GM08714 (cell line): Measurements from ENCODE around the gene RGS4.
"Not testable (repeated sequence)": the region's sequence is repeated elsewhere in the genome, so short reads cannot be mapped to it uniquely, and the experiment has no call there.

Experiments
- H3K4me3 ChIP-seq: fragments of 200-500 bp; sonication (Bioruptor generic); 2 replicates; pipeline ENCODE4 v1.5.1; 2014; ENCODE audit warnings: mild to moderate bottlenecking, low read length, inconsistent platforms
- ZNF274 ChIP-seq: IDR thresholded peaks from 2 replicates; pipeline ENCODE4 v1.6.1; 2012; ENCODE audit warnings: mild to moderate bottlenecking, low read depth, low read length

Gene RGS4

DNA sequence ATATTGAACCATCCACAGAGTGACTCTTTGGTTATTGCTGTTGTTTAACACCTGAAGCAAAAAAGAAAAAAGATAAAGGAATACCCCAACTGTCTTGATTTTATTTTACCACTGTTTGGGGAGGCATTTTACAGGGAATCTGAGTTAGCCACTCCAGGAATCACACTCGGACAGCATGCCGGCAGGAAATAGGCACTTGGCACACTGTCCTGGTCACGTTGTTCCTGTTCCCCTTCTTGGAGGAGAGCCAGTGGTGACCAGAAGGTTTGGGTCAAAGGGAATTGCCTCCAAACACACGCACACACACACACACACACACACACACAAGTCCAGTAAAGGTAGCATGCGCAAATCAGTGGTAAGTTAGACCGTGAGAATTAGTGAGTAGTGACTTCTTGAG, 13.8 kb downstream of the RGS4 start:
- no peak for TF ChIP-seq ZNF274
- H3K4me3 ChIP-seq, result no peak overlapping the region

DNA sequence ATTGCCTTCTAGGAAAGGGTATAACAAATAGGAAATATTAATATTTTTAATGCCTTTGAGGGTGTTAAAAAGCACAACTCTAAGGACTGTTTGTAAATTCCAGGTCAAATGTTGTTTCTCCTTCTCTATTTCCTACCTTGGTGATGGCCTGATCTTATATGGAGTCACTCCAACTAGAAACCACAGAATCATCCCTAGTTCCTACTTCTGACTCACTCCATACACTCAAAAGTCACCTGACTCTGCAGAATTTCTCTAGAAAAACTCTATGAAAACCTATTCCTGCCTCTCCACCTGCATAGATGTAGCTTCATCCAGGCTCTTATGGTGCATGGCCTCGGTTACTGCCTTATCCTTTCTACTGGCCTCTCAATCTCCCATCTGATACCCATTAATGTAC, 14.5 kb downstream of the RGS4 start:
- H3K4me3 ChIP-seq, result no peak overlapping the region
- TF ChIP-seq ZNF274, result no peak

DNA sequence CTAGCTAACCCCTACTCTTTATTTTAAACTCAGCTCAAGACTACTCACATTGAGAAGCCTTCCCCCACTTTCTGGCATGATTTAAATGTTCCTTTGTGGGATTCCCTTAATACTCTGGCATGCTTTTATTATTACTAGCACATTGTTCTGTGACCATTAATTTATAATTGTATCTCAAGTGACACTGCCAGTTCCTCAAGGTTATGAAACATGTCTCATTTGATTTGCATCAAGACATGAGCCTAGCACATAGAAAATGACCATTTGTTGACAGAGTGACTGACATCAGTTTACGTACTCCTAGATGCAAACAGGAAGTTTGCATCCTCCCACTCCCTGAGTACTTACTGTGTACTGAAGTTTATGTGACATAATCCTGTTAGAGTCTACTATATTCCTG, 15.2 kb downstream of the RGS4 start:
- no peak for TF ChIP-seq ZNF274
- no peak overlapping the region for H3K4me3 ChIP-seq

DNA sequence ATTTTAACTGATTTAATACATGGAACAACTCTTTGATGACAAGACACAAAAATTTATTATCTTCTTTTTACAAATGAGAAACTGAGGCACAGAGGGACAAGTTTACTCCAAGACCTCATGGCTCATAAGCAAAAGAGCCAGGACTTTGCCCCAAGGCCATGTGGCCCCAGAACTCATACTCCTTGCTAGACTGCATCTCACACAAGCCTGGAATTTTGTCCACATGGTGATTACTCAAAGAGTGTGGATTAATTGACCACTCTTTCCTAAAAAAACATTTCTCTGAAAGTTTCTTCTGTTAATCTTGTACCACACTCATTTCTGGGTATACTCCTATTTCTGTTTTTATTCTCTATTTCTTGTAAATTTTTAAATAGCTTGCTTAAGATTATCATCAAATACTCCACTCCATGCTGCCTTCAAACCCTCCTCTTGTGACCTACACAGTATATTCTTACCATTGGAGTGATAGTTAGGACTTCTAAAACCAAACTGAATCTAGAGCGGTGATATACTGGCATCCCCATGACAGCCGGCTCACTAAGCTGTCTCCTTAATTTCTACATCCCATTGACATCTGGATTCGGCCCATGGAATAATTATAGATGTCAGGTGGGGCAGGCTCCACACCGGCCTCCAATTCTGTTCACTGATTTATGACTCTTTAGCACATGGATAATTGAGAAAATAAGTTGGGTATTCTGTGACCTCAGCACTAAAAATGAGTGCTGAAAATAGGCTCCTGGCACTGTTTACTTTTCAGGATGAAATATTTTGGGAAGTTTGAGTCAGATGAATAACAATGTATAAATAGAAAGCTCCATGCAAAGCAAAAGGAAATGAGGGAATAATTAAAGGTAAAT, 16.1 kb downstream of the RGS4 start:
- no peak for TF ChIP-seq ZNF274
- H3K4me3 ChIP-seq, result no peak overlapping the region

DNA sequence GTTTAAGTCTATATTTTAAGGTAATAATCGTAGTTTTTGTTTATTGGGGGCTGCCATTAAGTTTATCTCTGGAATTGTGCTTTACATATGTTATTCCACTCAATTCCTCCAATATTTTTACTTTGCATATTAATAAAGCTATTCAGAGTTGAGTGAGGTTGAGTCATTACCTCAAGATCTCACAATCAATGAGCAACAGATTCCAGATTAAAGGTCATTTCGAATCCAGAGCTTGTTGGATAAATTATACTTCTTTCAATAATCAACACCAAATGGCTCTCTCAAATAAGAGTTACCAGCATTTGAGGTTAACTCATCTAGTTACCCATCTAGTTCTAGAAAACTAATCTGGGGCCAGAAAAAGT, 16.7 kb downstream of the RGS4 start:
- no peak for TF ChIP-seq ZNF274
- H3K4me3 ChIP-seq, result no peak overlapping the region

DNA sequence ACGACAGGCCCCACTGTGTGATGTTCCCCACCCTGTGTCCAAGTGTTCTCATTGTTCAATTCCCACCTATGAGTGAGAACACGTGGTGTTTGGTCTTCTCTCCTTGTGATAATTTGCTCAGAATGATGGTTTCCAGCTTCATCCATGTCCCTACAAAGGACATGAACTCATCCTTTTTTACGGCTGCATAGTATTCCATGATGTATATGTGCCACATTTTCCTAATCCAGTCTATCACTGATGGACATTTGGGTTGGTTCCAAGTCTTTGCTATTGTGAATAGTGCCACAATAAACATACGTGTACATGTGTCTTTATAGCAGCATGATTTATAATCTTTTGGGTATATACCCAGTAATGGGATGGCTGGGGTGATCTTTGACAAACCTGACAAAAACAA, 20.0 kb downstream of the RGS4 start:
- H3K4me3 ChIP-seq, result not testable (repeated sequence)

DNA sequence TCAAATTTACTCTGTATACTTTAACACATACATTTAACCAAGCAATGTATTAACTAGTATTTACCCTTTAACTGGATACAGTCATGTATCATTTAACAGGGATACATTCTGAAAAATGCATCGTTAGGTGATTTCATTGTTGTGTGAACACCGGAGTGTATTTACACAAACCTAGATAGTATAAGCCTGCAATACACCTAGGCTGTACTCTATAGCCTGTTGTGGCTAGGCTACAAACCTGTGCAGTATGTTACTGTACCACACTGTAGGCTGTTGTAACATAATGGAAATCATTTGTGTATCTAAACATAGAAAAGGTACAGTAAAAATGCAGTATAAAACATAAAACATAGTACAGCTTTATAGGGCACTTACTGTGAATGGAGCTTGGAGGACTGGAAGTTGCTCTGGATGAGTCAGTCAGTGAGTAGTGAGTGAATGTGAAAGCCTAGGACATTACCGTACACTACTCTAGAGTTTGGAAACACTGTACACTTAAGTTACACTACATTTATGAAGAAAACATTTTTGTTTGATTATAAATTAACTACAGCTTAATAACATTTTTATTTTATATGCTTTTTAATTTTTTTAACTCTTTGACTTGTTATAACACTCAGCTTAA, 21.3 kb downstream of the RGS4 start:
- TF ChIP-seq ZNF274, result no peak
- no peak overlapping the region for H3K4me3 ChIP-seq

DNA sequence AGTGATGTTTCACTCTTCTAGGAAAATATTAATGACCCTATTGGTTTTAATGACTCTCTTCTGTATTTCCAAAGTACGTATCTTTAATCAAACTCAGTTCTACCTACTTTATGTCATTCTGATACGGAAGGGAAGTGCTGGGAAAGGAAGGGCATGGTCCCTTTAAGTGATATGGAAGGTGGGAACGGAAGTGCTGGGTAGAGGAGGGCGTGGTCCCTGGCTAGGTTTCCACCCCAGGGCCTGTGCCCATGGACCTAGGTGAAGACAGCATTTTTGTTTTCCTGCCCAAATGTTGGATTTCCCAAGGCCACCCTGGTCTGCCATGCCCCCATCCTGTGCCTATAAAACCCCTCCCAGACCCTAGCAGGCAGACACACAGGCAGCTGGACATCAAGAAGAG, 24.0 kb downstream of the RGS4 start:
- no peak overlapping the region for H3K4me3 ChIP-seq
- TF ChIP-seq ZNF274, result no peak

DNA sequence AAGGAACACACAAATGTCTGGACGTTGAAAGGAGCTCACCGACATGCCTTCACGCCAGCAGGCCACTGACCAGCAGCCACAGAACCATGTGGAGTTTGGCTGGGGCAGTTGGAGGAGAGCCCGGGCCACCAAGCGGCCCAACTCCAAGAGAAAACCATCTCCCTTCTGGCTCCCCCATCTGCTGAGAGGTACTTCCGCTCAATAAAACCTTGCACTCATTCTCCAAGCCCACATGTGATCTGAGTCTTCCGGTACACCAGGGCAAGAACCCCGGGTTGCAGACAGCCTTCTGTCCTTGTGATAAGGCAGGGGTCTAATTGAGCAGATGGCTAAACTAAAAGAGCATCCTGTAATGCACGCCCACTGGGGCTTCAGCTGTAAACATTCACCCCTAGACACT, 24.4 kb downstream of the RGS4 start:
- H3K4me3 ChIP-seq, result no peak overlapping the region
- TF ChIP-seq ZNF274, result no peak

DNA sequence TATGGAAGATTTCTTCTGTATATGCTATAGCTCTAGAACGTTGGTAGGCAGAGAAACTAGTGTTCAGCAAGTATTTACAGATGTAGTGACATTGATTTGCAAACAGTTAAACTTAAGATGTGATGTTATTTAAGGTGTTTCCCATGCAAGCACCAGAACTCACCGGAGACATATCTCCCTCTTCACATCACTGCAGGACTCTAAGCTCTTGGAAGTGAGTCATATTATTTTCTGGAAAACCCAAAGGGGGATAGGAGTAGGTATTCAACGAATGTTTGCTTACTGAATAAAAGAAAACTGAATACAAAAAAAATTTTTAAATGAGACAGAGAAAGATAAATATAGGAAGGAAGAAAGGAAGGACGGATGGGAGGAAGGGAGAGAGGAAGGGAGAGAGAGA, 25.0 kb downstream of the RGS4 start:
- H3K4me3 ChIP-seq, result no peak overlapping the region
- no peak for TF ChIP-seq ZNF274

DNA sequence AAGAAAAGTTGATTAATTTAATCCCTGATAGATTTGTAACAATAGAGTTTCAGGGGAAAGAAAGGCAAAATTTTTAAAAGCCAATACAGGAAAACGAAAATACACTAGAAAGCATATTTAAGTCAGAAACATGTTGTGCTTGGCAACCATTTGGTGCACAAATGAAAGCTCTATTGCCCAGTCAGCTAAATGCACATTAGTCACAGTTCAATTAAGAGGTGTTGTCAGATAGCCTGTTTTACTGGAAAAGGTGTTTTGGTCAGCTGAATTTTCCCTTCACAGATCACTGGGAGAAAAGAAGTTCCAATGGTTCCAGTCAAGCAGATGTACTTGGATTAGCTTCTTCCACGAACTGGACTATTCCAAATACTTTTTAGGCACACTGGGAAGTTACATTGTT, 25.4 kb downstream of the RGS4 start:
- H3K4me3 ChIP-seq, result no peak overlapping the region

DNA sequence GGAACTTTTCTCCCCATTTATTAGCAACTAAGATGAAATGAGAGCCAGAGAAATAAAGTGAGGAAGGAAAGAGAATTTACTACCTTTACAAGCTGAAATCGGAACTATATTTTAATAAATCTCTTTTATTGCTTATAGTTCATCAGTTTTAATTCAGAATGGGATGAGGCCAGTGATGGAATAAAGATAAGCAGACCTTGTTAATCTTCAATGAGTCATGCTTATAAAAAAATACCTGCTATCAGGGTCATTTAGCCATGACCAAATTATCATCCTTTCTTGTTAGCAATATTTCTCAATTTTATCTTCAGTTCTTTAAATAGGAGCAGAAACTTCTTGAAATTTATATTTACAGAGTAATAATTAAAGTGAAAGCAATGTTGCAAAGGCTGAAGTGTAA, 26.1 kb downstream of the RGS4 start:
- no peak overlapping the region for H3K4me3 ChIP-seq
- TF ChIP-seq ZNF274, result no peak

More for the DNA sequence above, 25.4 kb downstream of the RGS4 start:
- TF ChIP-seq ZNF274, result no peak

DNA sequence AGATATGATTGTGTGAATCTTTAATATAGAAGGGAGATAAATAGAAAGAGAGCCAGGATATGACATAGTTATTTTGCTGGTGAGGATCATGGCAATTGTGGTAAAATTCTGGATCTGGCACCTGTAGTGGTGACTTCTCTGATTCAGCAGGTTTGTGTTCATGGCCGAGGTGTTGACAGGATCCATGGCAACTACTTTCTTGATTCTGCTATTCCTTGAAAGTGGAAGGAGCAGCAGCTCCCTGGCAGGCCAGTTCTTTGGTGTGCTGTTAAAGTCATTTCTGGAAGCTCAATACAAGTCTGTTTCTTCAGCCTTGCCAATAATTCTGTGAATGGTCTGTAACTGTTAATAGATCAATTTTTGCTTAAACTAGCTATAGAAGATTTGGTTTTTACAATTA, 33.4 kb downstream of the RGS4 start:
- no peak for TF ChIP-seq ZNF274

DNA sequence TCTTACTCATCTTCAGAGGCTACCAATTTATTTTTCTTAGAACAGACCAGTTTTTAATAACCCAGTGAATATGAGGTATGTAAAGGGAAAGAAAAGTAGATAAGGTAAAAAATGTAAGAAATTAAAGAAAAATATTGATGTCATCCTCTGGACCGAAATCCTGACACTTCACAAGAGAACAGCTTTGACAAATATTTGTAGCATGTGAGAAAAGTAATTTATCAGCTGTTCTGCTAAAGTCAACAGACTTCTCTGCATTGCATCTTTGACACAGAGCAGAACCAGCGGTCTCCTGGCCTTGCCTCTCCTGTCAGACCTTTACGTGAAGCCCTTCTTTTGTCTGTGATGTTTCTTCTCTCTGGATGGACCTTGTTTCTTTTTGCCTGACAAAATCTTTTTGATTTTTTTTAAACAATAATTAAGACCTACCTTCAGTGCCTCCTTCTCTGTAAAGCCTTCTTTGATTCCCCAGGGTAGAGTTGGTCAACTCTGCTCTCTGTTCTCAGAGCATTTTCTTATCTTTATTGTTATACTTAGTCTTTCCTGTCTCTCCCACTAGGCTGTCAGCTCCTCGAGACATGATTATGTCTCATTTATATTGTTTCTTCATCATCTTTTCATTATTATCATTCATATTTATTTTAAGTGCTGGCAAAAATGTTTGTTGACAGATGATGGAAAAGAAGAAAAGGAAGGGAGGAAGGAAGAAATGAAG, 35.4 kb downstream of the RGS4 start:
- no peak overlapping the region for H3K4me3 ChIP-seq
- no peak for TF ChIP-seq ZNF274

More for the DNA sequence above, 33.4 kb downstream of the RGS4 start:
- no peak overlapping the region for H3K4me3 ChIP-seq

DNA sequence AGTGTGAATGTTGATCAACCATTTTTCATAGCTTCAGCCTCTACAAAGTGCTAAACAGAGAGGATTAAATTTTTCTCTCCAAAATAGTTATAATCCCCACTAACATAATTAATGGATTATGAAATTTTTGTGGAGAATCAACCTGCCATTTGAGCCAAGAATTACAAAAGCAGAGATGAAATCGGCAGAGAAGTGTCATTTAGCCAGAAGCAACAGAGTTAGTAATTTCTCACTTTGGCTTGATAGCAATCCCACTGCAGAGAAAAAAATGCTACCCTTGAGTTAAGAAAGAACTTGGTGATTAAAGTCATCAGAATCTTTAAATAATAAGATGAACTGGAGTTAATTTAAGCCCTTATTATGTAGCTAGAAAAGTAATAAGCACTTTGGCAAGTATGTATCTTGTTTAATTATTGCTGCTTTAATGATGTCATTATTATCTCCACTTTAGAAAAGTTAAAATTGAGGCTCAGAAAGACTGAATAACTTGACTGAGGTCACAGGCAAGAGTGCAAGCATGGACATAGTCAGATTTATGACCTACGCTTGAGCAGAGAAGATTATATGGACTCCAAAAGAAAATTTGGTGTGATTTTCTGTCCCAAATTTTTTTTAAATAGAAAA, 37.3 kb downstream of the RGS4 start:
- no peak overlapping the region for H3K4me3 ChIP-seq
- no peak for TF ChIP-seq ZNF274

DNA sequence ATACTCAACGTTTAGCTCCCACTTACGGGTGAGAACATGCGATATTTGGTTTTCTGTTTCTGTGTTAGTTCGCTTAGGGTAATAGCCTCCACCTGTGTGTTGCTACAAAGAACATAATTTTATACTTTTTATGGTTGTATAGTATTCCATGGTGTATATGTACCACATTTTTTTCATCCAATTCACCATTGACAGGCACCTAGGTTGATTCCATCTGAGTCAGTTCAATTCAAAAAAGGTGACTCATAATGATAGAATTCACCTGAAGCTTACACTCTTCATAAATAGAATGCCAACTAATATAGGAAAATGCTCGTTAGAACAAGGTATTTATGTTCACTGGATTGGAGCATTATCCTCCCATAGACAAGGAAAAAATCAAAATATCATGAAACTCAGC, 38.5 kb downstream of the RGS4 start:
- TF ChIP-seq ZNF274, result no peak

More for the DNA sequence above, 38.5 kb downstream of the RGS4 start:
- H3K4me3 ChIP-seq, result no peak overlapping the region
